Activated CD8-positive, alpha-beta T cell treated with anti-CD3 and anti-CD28 coated beads for 36 hours (primary cell): ENCODE results near the gene NDUFA13. TPM values are rescaled to one million over a fixed set of nuclear protein-coding genes. Genes with fewer than 3 reads are reported as not detected.

Source experiments
- ATAC-seq: fragments of 200-7000 bp; cut with Tn5 transposase; one replicate; pipeline ENCODE4 v1.10.0; 2021; ENCODE audit warnings: mild to moderate bottlenecking, moderate library complexity
- CTCF ChIA-PET: fragments of 350-600 bp; sonication (Branson Sonifier 250); formaldehyde crosslinking; loops from one replicate; lab custom pipeline; 2021; ENCODE audit warnings: antibody characterized with exemption; lab: Charles Lee
- POLR2A ChIA-PET: fragments of 350-600 bp; sonication (Branson Sonifier 250); formaldehyde crosslinking; loops from one replicate; lab custom pipeline; 2021; ENCODE audit warnings: antibody characterized with exemption; lab: Charles Lee
- DNase-seq: peaks from one replicate; pipeline ENCODE4 v3.0.0-alpha.2; 2020
- H3K27ac Mint-ChIP-seq: one replicate; pipeline ENCODE4 v1.8.0; 2021; ENCODE audit warnings: mild to moderate bottlenecking, mixed read lengths
- H3K27me3 Mint-ChIP-seq: one replicate; pipeline ENCODE4 v1.8.0; 2021; ENCODE audit warnings: mixed read lengths
- H3K36me3 Mint-ChIP-seq: one replicate; pipeline ENCODE4 v1.8.0; 2021; ENCODE audit warnings: low read depth, mixed read lengths
- H3K4me1 Mint-ChIP-seq: one replicate; pipeline ENCODE4 v1.8.0; 2021; ENCODE audit warnings: low read depth, mixed read lengths
- H3K4me3 Mint-ChIP-seq: one replicate; pipeline ENCODE4 v1.8.0; 2021; ENCODE audit warnings: mild to moderate bottlenecking, moderate library complexity, mixed read lengths
- H3K9me3 Mint-ChIP-seq: one replicate; pipeline ENCODE4 v1.8.0; 2021; ENCODE audit warnings: mixed read lengths
- CTCF ChIP-seq: fragments of 200-600 bp; IDR thresholded peaks from one replicate; pipeline ENCODE4 v1.8.0; 2022; ENCODE audit warnings: antibody characterized with exemption, mild to moderate bottlenecking
- intact Hi-C: fragments of 100-400 bp; cut with micrococcal nuclease; formaldehyde crosslinking; loops from one replicate; pipeline ENCODE4 v1.10.0; 2022
- total RNA-seq, 2 experiments: library from RNA; stranded (reverse); gene quantifications; one replicate each; pipeline ENCODE4 v1.2.3, GENCODE V29; 2021

NDUFA13 gene
- total RNA-seq, 2 experiments from 2014 or later, result 298 to 310 TPM

- Mint-ChIP-seq H3K4me1 (peaks cover 24% of the 10 kb centered on the region), H3K9me3 (no peaks in the 10 kb centered on the region), H3K36me3 (no peaks in the 10 kb centered on the region), H3K27ac (no peak overlapping the region), H3K27me3 (peaks cover 6% of the 10 kb centered on the region), H3K4me3 (no peak overlapping the region)
- DNase-seq (no peak), ATAC-seq (no peak)
- ChIA-PET CTCF (interaction anchor here (1.0 to 2.7 kb wide), 3 partner anchors 11 to 19 kb away, joined by 3 to 15 read pairs (median 7); no protein-coding TSS in a partner anchor), POLR2A (interaction anchor here (0.5 kb wide), 1 partner anchor 73 kb away, joined by 3 read pairs; no protein-coding TSS in a partner anchor)
- intact Hi-C loops, result no loop called here
- no peak for TF ChIP-seq CTCF
These were observed 27.1 kb downstream of the NDUFA13 start for GRCh38 chr19:19543101-19543500.

GRCh38 chr19:19543640-19544039 is 27.6 kb downstream of the NDUFA13 start:
- Mint-ChIP-seq H3K4me1 (peaks cover 21% of the 10 kb centered on the region), H3K36me3 (no peaks in the 10 kb centered on the region), H3K9me3 (no peaks in the 10 kb centered on the region), H3K4me3 (no peak overlapping the region), H3K27me3 (peaks cover 4% of the 10 kb centered on the region), H3K27ac (no peak overlapping the region)
- intact Hi-C loops, result no loop called here
- no peak for ATAC-seq
- no peak for DNase-seq
- CTCF ChIA-PET, result interaction anchor here (1.0 to 2.7 kb wide), 3 partner anchors 11 to 19 kb away, joined by 3 to 15 read pairs (median 7); no protein-coding TSS in a partner anchor
- no peak for TF ChIP-seq CTCF
- POLR2A ChIA-PET, result interaction anchor here (0.5 to 0.9 kb wide), 2 partner anchors 73 to 105 kb away, joined by 3 read pairs; no protein-coding TSS in a partner anchor

- DNase-seq (no peak), ATAC-seq (no peak)
- H3K36me3 Mint-ChIP-seq, result no peaks in the 10 kb centered on the region
- intact Hi-C loops, result no loop called here
- H3K4me1 Mint-ChIP-seq, result peaks cover 17% of the 10 kb centered on the region
- no peak for TF ChIP-seq CTCF
- ChIA-PET CTCF (interaction anchor here (0.7 to 2.7 kb wide), 4 partner anchors 10 to 61 kb away, joined by 3 to 15 read pairs (median 5); no protein-coding TSS in a partner anchor), POLR2A (interaction anchor here (0.9 kb wide), 1 partner anchor 104 kb away, joined by 3 read pairs; no protein-coding TSS in a partner anchor)
- H3K27ac Mint-ChIP-seq, result no peak overlapping the region
- H3K4me3 Mint-ChIP-seq, result no peak overlapping the region
- no peaks in the 10 kb centered on the region for H3K27me3 Mint-ChIP-seq
- H3K9me3 Mint-ChIP-seq, result no peaks in the 10 kb centered on the region
These were observed 28.4 kb downstream of the NDUFA13 start for GRCh38 chr19:19544257-19544953.

GRCh38 chr19:19544954-19545591 is 29.0 kb downstream of the NDUFA13 start:
- DNase-seq, result no peak
- POLR2A ChIA-PET, result no interaction called here
- no peak for TF ChIP-seq CTCF
- peaks cover 14% of the 10 kb centered on the region for H3K4me1 Mint-ChIP-seq
- H3K36me3 Mint-ChIP-seq, result no peaks in the 10 kb centered on the region
- CTCF ChIA-PET, result interaction anchor here (0.7 to 2.7 kb wide), 3 partner anchors 9 to 60 kb away, joined by 3 to 15 read pairs (median 3); no protein-coding TSS in a partner anchor
- intact Hi-C loops, result no loop called here
- H3K27me3 Mint-ChIP-seq, result no peaks in the 10 kb centered on the region
- ATAC-seq, result no peak
- no peak overlapping the region for H3K4me3 Mint-ChIP-seq
- H3K9me3 Mint-ChIP-seq, result no peaks in the 10 kb centered on the region
- no peak overlapping the region for H3K27ac Mint-ChIP-seq
